ENCODE results near the gene RASD1.

DNA sequence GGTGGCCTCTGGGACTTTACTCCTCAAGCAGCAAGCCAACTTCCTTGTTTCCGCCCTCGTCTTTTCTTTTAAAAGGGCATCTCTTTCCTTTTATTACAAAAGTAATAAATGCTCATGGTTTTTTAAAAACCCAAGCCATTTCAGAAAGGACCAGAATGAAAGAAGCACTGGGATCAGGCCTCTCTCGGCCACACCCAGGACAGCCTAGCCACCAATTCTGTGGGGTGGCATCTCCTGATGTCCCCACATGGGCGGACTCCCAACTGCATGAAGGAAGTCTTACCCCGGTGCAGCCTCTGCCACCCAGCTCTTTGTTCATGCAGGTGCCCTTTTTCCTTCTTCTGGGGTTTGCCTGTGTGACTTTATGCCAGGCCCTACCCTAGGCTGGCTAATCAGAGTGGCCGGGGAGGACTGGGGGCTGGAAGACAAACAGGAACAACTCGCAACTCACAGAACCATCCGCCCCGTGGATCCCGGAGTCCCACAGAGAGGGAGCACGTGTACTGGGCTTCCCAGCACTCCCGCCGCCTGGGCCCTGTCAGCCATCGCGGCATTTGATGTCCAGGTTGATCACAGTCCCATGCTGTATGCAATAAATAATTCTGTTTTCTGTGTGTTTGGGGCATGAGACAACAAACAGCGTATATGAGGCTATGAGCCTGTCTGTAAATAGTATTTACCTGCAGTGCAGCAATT is 2.6 kb upstream of the RASD1 start:
- no peak for TF ChIP-seq POLR2AphosphoS5 (IDR thresholded peaks at IDR 0.05; ENCODE audit: low read depth, low read length)
- TF ChIP-seq, protein P1, sequence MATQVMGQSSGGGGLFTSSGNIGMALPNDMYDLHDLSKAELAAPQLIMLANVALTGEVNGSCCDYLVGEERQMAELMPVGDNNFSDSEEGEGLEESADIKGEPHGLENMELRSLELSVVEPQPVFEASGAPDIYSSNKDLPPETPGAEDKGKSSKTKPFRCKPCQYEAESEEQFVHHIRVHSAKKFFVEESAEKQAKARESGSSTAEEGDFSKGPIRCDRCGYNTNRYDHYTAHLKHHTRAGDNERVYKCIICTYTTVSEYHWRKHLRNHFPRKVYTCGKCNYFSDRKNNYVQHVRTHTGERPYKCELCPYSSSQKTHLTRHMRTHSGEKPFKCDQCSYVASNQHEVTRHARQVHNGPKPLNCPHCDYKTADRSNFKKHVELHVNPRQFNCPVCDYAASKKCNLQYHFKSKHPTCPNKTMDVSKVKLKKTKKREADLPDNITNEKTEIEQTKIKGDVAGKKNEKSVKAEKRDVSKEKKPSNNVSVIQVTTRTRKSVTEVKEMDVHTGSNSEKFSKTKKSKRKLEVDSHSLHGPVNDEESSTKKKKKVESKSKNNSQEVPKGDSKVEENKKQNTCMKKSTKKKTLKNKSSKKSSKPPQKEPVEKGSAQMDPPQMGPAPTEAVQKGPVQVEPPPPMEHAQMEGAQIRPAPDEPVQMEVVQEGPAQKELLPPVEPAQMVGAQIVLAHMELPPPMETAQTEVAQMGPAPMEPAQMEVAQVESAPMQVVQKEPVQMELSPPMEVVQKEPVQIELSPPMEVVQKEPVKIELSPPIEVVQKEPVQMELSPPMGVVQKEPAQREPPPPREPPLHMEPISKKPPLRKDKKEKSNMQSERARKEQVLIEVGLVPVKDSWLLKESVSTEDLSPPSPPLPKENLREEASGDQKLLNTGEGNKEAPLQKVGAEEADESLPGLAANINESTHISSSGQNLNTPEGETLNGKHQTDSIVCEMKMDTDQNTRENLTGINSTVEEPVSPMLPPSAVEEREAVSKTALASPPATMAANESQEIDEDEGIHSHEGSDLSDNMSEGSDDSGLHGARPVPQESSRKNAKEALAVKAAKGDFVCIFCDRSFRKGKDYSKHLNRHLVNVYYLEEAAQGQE (IDR thresholded peaks at IDR 0.05; ENCODE audit: insufficient read depth in 1 of 2, low read depth in 2 of 2, low read length in 2 of 2), result no peak
- no peak for TF ChIP-seq SIN3A (IDR thresholded peaks at IDR 0.05; ENCODE audit: borderline replicate concordance, insufficient read depth, low read length)
- TF ChIP-seq TAF1 (IDR thresholded peaks at IDR 0.05; ENCODE audit: borderline replicate concordance, insufficient read depth, low read length), result no peak
- TF ChIP-seq FOXP2 (optimal IDR thresholded peaks at IDR 0.05; ENCODE audit: borderline replicate concordance, extremely low read depth, extremely low read length, insufficient read depth), result no peak
